Neural crest cell (in vitro differentiated cells): Measurements from ENCODE around the gene NTSR2. TPM values are rescaled to one million over a fixed set of nuclear protein-coding genes. Genes with fewer than 3 reads are reported as not detected.

Experiments used
- DNase-seq: peaks from one replicate; pipeline ENCODE4 v3.0.0; 2021; ENCODE audit warnings: low read depth, mixed read lengths, low spot score
- H3K27ac Mint-ChIP-seq: one replicate; pipeline ENCODE4 v1.8.0; 2021; ENCODE audit warnings: mild to moderate bottlenecking, mixed read lengths; ENCODE audit not compliant: unreplicated experiment
- H3K27me3 Mint-ChIP-seq: 2 replicates; pipeline ENCODE4 v1.8.0; 2021; ENCODE audit warnings: low read depth, mild to moderate bottlenecking, mixed read lengths
- H3K36me3 Mint-ChIP-seq: 2 replicates; pipeline ENCODE4 v1.8.0; 2021; ENCODE audit warnings: low read depth, mild to moderate bottlenecking, mixed read lengths
- H3K4me1 Mint-ChIP-seq: 2 replicates; pipeline ENCODE4 v1.8.0; 2021; ENCODE audit warnings: mixed read lengths
- H3K4me3 Mint-ChIP-seq: one replicate; pipeline ENCODE4 v1.8.0; 2021; ENCODE audit warnings: mild to moderate bottlenecking, mixed read lengths
- H3K9me3 Mint-ChIP-seq: 2 replicates; pipeline ENCODE4 v1.8.0; 2021; ENCODE audit warnings: mixed read lengths
- CTCF ChIP-seq: fragments of 200-600 bp; sonication (generic); conservative IDR thresholded peaks from 2 replicates; pipeline ENCODE4 v1.5.0; 2021; ENCODE audit warnings: antibody characterized with exemption, mild to moderate bottlenecking
- total RNA-seq: library from RNA; stranded (reverse); gene quantifications from 2 replicates; pipeline ENCODE4 v1.2.1, GENCODE V29; 2021

NTSR2 gene
- total RNA-seq, 1 donor from 2014 or later: not detected

- no peak for DNase-seq
- Mint-ChIP-seq H3K36me3 (no peaks in the 10 kb centered on the region), H3K4me1 (peaks cover 35% of the 10 kb centered on the region), H3K4me3 (no peak overlapping the region), H3K9me3 (no peaks in the 10 kb centered on the region), H3K27ac (no peak overlapping the region), H3K27me3 (peaks cover 29% of the 10 kb centered on the region)
- no peak for TF ChIP-seq CTCF
Observed at GRCh38 chr2:11680901-11681721, 11.1 kb upstream of the NTSR2 start.

- H3K36me3 Mint-ChIP-seq: no peaks in the 10 kb centered on the region
- no peaks in the 10 kb centered on the region for H3K9me3 Mint-ChIP-seq
- peaks cover 35% of the 10 kb centered on the region for H3K4me1 Mint-ChIP-seq
- H3K27ac Mint-ChIP-seq: no peak overlapping the region
- H3K27me3 Mint-ChIP-seq: peaks cover 29% of the 10 kb centered on the region
- DNase-seq: no peak
- H3K4me3 Mint-ChIP-seq: no peak overlapping the region
- no peak for TF ChIP-seq CTCF
Observed at GRCh38 chr2:11680182-11680900, 10.3 kb upstream of the NTSR2 start.

GRCh38 chr2:11679486-11680181 lies 9.6 kb upstream of the NTSR2 start:
- Mint-ChIP-seq H3K9me3 (no peaks in the 10 kb centered on the region), H3K4me1 (peaks cover 30% of the 10 kb centered on the region), H3K4me3 (no peak overlapping the region), H3K27ac (no peak overlapping the region), H3K36me3 (no peaks in the 10 kb centered on the region), H3K27me3 (peaks cover 29% of the 10 kb centered on the region)
- TF ChIP-seq CTCF: no peak
- no peak for DNase-seq

GRCh38 chr2:11679016-11679415 lies 9.0 kb upstream of the NTSR2 start:
- no peak for TF ChIP-seq CTCF
- Mint-ChIP-seq H3K27ac (no peak overlapping the region), H3K27me3 (peaks cover 33% of the 10 kb centered on the region), H3K9me3 (no peaks in the 10 kb centered on the region), H3K36me3 (no peaks in the 10 kb centered on the region), H3K4me3 (no peak overlapping the region), H3K4me1 (peaks cover 30% of the 10 kb centered on the region)
- no peak for DNase-seq

- no peaks in the 10 kb centered on the region for H3K9me3 Mint-ChIP-seq
- no peak overlapping the region for H3K27ac Mint-ChIP-seq
- no peak overlapping the region for H3K4me3 Mint-ChIP-seq
- H3K4me1 Mint-ChIP-seq: peaks cover 30% of the 10 kb centered on the region
- peaks cover 35% of the 10 kb centered on the region for H3K27me3 Mint-ChIP-seq
- TF ChIP-seq CTCF: no peak
- no peaks in the 10 kb centered on the region for H3K36me3 Mint-ChIP-seq
- DNase-seq: no peak
Observed at GRCh38 chr2:11678306-11678960, 8.4 kb upstream of the NTSR2 start.
